Measurements from ENCODE around the gene SNAPC2. TPM values are rescaled to one million over a fixed set of nuclear protein-coding genes. Genes with fewer than 3 reads are reported as not detected.
A peak's percentile ranks its signal among the peaks of the same experiment; 100 is the strongest.

The SNAPC2 gene
- total RNA-seq, 1 experiment from 2014 or later = 23.2 TPM

DNA sequence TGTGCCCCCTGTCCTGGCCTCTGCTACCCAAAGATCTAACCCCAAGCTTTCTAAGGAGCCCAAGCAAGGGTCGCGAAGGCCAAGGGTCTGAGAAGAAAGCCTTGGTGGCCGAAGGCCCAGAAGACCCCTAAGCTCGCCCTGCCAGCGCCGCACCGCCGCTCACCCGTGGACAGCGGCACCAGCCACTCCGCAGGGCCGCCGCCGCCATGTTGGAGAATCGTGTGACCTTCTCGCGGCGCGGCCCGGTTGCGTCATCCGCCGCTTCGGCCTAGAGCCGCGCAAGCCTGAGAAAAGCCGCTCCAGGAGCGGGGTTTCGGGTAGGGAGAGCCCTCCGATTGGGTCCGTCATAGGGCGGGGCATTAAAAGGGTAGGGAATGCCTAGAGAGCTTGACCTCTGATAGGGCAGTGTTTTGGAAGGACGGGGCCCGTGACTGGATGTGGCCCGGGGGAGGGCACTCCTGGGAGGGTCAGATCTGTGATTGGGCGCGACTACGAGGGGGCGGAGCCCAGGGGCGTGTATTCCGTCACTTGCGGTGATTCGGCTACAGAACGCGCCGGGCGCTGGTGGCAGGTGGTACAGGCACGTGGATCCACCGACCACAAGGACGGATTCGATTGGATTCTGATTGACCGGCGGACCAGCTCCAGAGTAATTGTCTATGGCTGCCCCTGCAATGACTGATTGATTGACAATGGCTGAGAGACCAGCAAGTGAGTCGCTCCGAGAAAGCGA, 23.5 kb downstream of the SNAPC2 start, which contains the start of gene TIMM44 (continued):
- no peak for TF ChIP-seq NR1H2 (CRISPR knock-in tag; IDR thresholded peaks at IDR 0.05)
- TF ChIP-seq EMX1 (CRISPR knock-in tag; IDR thresholded peaks at IDR 0.05) = 0 out of 2 replicates have a peak, but pooled peaks have one; percentile 55
- TF ChIP-seq ZBTB21 (CRISPR knock-in tag; IDR thresholded peaks at IDR 0.05; ENCODE audit: borderline replicate concordance) = peak; percentile 36; the same call in 1 of the 2 replicates
- TF ChIP-seq, protein P1, sequence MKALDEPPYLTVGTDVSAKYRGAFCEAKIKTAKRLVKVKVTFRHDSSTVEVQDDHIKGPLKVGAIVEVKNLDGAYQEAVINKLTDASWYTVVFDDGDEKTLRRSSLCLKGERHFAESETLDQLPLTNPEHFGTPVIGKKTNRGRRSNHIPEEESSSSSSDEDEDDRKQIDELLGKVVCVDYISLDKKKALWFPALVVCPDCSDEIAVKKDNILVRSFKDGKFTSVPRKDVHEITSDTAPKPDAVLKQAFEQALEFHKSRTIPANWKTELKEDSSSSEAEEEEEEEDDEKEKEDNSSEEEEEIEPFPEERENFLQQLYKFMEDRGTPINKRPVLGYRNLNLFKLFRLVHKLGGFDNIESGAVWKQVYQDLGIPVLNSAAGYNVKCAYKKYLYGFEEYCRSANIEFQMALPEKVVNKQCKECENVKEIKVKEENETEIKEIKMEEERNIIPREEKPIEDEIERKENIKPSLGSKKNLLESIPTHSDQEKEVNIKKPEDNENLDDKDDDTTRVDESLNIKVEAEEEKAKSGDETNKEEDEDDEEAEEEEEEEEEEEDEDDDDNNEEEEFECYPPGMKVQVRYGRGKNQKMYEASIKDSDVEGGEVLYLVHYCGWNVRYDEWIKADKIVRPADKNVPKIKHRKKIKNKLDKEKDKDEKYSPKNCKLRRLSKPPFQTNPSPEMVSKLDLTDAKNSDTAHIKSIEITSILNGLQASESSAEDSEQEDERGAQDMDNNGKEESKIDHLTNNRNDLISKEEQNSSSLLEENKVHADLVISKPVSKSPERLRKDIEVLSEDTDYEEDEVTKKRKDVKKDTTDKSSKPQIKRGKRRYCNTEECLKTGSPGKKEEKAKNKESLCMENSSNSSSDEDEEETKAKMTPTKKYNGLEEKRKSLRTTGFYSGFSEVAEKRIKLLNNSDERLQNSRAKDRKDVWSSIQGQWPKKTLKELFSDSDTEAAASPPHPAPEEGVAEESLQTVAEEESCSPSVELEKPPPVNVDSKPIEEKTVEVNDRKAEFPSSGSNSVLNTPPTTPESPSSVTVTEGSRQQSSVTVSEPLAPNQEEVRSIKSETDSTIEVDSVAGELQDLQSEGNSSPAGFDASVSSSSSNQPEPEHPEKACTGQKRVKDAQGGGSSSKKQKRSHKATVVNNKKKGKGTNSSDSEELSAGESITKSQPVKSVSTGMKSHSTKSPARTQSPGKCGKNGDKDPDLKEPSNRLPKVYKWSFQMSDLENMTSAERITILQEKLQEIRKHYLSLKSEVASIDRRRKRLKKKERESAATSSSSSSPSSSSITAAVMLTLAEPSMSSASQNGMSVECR (CRISPR knock-in tag; IDR thresholded peaks at IDR 0.05; ENCODE audit: borderline replicate concordance) = peak; percentile 33
- TF ChIP-seq CREB1 (CRISPR knock-in tag; IDR thresholded peaks at IDR 0.05) = peak; percentile 67; the same call in 1 of the 2 replicates
- TF ChIP-seq, protein P2, sequence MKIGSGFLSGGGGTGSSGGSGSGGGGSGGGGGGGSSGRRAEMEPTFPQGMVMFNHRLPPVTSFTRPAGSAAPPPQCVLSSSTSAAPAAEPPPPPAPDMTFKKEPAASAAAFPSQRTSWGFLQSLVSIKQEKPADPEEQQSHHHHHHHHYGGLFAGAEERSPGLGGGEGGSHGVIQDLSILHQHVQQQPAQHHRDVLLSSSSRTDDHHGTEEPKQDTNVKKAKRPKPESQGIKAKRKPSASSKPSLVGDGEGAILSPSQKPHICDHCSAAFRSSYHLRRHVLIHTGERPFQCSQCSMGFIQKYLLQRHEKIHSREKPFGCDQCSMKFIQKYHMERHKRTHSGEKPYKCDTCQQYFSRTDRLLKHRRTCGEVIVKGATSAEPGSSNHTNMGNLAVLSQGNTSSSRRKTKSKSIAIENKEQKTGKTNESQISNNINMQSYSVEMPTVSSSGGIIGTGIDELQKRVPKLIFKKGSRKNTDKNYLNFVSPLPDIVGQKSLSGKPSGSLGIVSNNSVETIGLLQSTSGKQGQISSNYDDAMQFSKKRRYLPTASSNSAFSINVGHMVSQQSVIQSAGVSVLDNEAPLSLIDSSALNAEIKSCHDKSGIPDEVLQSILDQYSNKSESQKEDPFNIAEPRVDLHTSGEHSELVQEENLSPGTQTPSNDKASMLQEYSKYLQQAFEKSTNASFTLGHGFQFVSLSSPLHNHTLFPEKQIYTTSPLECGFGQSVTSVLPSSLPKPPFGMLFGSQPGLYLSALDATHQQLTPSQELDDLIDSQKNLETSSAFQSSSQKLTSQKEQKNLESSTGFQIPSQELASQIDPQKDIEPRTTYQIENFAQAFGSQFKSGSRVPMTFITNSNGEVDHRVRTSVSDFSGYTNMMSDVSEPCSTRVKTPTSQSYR (CRISPR knock-in tag; IDR thresholded peaks at IDR 0.05) = no peak
- TF ChIP-seq TEAD4 (CRISPR knock-in tag; IDR thresholded peaks at IDR 0.05) = peak; percentile 37; the same call in 1 of the 2 replicates
- TF ChIP-seq SP1 (CRISPR knock-in tag; conservative IDR thresholded peaks at IDR 0.05) = peak; percentile 89
- TF ChIP-seq FOXP1 (CRISPR knock-in tag; IDR thresholded peaks at IDR 0.05; ENCODE audit: borderline replicate concordance) = peak; percentile 69
- TF ChIP-seq, protein P3, sequence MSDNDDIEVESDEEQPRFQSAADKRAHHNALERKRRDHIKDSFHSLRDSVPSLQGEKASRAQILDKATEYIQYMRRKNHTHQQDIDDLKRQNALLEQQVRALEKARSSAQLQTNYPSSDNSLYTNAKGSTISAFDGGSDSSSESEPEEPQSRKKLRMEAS (CRISPR knock-in tag; IDR thresholded peaks at IDR 0.05) = peak; percentile 95
- TF ChIP-seq, protein P4, sequence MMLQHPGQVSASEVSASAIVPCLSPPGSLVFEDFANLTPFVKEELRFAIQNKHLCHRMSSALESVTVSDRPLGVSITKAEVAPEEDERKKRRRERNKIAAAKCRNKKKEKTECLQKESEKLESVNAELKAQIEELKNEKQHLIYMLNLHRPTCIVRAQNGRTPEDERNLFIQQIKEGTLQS (CRISPR knock-in tag; conservative IDR thresholded peaks at IDR 0.05) = peak; percentile 97
- TF ChIP-seq, protein P5, sequence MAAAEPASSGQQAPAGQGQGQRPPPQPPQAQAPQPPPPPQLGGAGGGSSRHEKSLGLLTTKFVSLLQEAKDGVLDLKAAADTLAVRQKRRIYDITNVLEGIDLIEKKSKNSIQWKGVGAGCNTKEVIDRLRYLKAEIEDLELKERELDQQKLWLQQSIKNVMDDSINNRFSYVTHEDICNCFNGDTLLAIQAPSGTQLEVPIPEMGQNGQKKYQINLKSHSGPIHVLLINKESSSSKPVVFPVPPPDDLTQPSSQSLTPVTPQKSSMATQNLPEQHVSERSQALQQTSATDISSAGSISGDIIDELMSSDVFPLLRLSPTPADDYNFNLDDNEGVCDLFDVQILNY (CRISPR knock-in tag; IDR thresholded peaks at IDR 0.05) = peak; percentile 74
- TF ChIP-seq, protein P6, sequence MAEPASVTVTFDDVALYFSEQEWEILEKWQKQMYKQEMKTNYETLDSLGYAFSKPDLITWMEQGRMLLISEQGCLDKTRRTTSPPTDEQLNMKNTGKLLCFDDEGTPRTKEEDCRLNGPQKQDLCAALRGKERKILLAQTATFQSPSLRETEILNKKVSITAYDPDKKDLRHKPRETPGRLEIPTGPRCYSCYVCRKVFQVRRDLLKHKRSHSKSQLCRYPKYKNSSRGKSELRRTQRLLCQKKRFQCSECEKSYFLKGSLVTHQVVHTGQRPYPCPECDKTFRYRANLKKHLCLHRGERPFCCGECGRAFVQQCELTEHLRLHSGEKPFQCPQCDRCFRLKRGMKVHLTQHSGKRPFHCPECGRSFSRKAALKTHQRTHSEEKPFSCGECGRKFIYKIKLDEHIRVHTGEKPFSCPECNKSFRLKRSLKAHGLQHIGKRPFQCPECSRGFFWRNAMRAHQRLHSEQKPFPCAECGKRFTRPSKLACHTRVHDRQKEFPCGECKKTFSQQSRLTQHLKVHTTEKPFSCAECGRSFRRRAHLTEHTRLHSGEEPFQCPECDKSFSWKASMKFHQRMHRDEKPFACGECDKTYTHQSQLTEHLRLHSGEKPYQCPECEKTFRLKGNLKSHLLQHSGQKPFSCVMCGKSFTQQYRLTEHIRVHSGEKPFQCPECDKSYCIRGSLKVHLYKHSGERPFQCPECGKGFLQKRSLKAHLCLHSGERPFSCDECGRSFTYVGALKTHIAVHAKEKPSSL (CRISPR knock-in tag; conservative IDR thresholded peaks at IDR 0.05) = no peak
- peak; percentile 79 for TF ChIP-seq NFYB (CRISPR knock-in tag; conservative IDR thresholded peaks at IDR 0.05; ENCODE audit: low read depth)
- TF ChIP-seq TCF7 (CRISPR knock-in tag; IDR thresholded peaks at IDR 0.05; ENCODE audit: low read depth) = 0 out of 2 replicates have a peak, but pooled peaks have one; percentile 66
- TF ChIP-seq PRRX2 (CRISPR knock-in tag; IDR thresholded peaks at IDR 0.05) = peak; percentile 50; the same call in 1 of the 2 replicates
- no peak for TF ChIP-seq ZNF263 (CRISPR knock-in tag; IDR thresholded peaks at IDR 0.05; ENCODE audit: low read depth)
- TF ChIP-seq, protein P7, sequence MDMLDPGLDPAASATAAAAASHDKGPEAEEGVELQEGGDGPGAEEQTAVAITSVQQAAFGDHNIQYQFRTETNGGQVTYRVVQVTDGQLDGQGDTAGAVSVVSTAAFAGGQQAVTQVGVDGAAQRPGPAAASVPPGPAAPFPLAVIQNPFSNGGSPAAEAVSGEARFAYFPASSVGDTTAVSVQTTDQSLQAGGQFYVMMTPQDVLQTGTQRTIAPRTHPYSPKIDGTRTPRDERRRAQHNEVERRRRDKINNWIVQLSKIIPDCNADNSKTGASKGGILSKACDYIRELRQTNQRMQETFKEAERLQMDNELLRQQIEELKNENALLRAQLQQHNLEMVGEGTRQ (CRISPR knock-in tag; IDR thresholded peaks at IDR 0.05) = peak; percentile 80
- peak; percentile 39; the same call in 1 of the 2 replicates for TF ChIP-seq ETV6 (CRISPR knock-in tag; IDR thresholded peaks at IDR 0.05)
- peak; percentile 99 for TF ChIP-seq GABPB1 (CRISPR knock-in tag; IDR thresholded peaks at IDR 0.05)
- TF ChIP-seq FOXJ3 (CRISPR knock-in tag; IDR thresholded peaks at IDR 0.05; ENCODE audit: borderline replicate concordance) = no peak
- TF ChIP-seq, protein P8, sequence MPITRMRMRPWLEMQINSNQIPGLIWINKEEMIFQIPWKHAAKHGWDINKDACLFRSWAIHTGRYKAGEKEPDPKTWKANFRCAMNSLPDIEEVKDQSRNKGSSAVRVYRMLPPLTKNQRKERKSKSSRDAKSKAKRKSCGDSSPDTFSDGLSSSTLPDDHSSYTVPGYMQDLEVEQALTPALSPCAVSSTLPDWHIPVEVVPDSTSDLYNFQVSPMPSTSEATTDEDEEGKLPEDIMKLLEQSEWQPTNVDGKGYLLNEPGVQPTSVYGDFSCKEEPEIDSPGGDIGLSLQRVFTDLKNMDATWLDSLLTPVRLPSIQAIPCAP (CRISPR knock-in tag; IDR thresholded peaks at IDR 0.05) = no peak
- no peak for TF ChIP-seq JAZF1 (CRISPR knock-in tag; IDR thresholded peaks at IDR 0.05)
- TF ChIP-seq, protein P9, sequence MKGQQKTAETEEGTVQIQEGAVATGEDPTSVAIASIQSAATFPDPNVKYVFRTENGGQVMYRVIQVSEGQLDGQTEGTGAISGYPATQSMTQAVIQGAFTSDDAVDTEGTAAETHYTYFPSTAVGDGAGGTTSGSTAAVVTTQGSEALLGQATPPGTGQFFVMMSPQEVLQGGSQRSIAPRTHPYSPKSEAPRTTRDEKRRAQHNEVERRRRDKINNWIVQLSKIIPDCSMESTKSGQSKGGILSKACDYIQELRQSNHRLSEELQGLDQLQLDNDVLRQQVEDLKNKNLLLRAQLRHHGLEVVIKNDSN (CRISPR knock-in tag; IDR thresholded peaks at IDR 0.05) = peak; percentile 77
- no peak for TF ChIP-seq RELA (CRISPR knock-in tag; IDR thresholded peaks at IDR 0.05; ENCODE audit: borderline replicate concordance)

All from WTC11 (cell line).